ENCODE results near the gene ITK. TPM values are rescaled to one million over a fixed set of nuclear protein-coding genes. Genes with fewer than 3 reads are reported as not detected.

The ITK gene
- total and polyA plus RNA-seq, 2 donors (not counting 3 experiments of a cell fraction or from before 2014, with no cell fraction given) = not detected

DNA sequence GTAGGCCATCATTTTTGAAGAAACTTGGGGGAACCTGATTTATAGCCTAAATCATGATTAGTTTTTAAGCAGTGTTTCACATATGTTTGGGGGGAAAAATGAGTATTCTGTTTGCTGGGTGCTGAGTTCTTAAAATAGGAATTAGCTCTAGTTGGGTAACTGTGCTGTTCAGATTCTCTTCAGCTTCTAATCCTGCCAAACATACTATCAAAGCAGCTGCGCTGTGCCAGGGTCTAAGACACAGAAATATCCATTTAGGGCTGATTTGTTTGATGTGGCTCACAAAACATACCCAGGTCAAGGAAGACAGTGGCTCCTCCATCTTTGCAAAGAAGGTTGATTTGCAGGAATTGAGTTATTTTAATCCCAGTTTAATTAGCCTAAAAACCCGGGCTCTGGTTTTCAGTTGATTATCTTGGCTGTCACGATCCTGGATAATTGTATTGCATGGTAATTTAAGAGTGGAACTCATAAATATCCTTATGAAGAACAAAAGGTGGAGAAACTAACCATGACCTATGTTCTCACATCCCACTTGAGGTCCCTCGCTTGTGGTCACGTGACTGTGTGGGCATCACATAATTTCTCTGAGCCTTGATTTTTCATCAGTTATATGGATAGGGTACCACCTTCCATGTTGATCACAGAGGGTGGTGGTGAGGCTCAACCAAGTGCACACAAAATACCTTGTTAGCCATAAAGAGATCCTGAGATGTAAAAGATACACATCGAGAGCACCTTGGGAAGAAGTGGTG lies 104.0 kb downstream of the ITK start:
- Histone ChIP-seq H4K20me1 (replicated peaks; ENCODE audit: control insufficient read depth, extremely low read depth, insufficient read depth, low read length) (no peaks in the 10 kb centered on the region), H2AFZ (ENCODE audit: low read depth, low read length) (no peak overlapping the region), H3K9me3 (replicated peaks; ENCODE audit: control insufficient read depth, insufficient read depth, low read length) (no peaks in the 10 kb centered on the region), H3K27ac (ENCODE audit: insufficient read depth, low read depth, low read length) (no peak overlapping the region), H3K4me3 (replicated peaks in 1 of 3; ENCODE audit: insufficient read depth in 1 of 3, low read depth in 1 of 3, low read length in 3 of 3) (no peak overlapping the region), H3K4me1 (ENCODE audit: control insufficient read depth, extremely low read depth, insufficient read depth, low read length) (no peaks in the 10 kb centered on the region), H3K9ac (replicated peaks; ENCODE audit: extremely low read depth, insufficient read depth, low read length) (no peak overlapping the region), H3K36me3 (ENCODE audit: control insufficient read depth in 2 of 2, extremely low read depth in 1 of 2, insufficient read depth in 2 of 2, low read length in 2 of 2) (no peaks in the 10 kb centered on the region), H3K27me3 (ENCODE audit: control insufficient read depth in 2 of 2, insufficient read depth in 2 of 2, low read length in 2 of 2) (no peaks in the 10 kb centered on the region), H3K79me2 (ENCODE audit: control insufficient read depth, insufficient read depth, low read length) (no peaks in the 10 kb centered on the region), H3K4me2 (ENCODE audit: insufficient read depth, low read length) (no peak overlapping the region), H3K9me1 (replicated peaks; ENCODE audit: control insufficient read depth, extremely low read depth, insufficient read depth, low read length) (no peaks in the 10 kb centered on the region)
- intact Hi-C loops (cut with micrococcal nuclease) = no loop called here
- DNase-seq (ENCODE audit: low read depth, low spot score) (no peak), FAIRE-seq (no peak)
- dilution Hi-C loops (cut with MboI; ENCODE audit: extremely low pct_ligation_motif_present, low sequenced_read_pairs) = no loop called here
- POLR2A ChIA-PET = no interaction called here
- CTCF ChIA-PET = interaction anchor here (1.1 kb wide), 1 partner anchor 136 kb away, joined by 3 read pairs; no protein-coding TSS in a partner anchor
- TF ChIP-seq GATA2 (IDR thresholded peaks at IDR 0.05; ENCODE audit: insufficient read depth, insufficient read length, low read depth, low read length) (no peak), EZH2 (IDR thresholded peaks at IDR 0.05; ENCODE audit: borderline replicate concordance, low read depth, low read length, severe bottlenecking) (no peak), MYC (IDR thresholded peaks at IDR 0.05; ENCODE audit: low read depth, low read length) (no peak), FOS (IDR thresholded peaks at IDR 0.05; ENCODE audit: borderline replicate concordance, insufficient read depth, low read length) (no peak), POLR2AphosphoS5 (IDR thresholded peaks at IDR 0.05; ENCODE audit: insufficient read depth, low read depth, low read length) (no peak), POLR2A (IDR thresholded peaks at IDR 0.05; ENCODE audit: low read depth, low read length) (no peak)
- no TSS peak for BruUV-seq (replicated peaks)

GRCh38 chr5:157285310-157286035 lies 104.8 kb downstream of the ITK start:
- no peak for DNase-seq (ENCODE audit: low read depth, low spot score)
- Histone ChIP-seq H2AFZ (ENCODE audit: low read depth, low read length) (no peak overlapping the region), H3K36me3 (ENCODE audit: control insufficient read depth in 2 of 2, extremely low read depth in 1 of 2, insufficient read depth in 2 of 2, low read length in 2 of 2) (no peaks in the 10 kb centered on the region), H3K9me3 (replicated peaks; ENCODE audit: control insufficient read depth, insufficient read depth, low read length) (no peaks in the 10 kb centered on the region), H3K27ac (ENCODE audit: insufficient read depth, low read depth, low read length) (no peak overlapping the region), H3K4me2 (ENCODE audit: insufficient read depth, low read length) (no peak overlapping the region), H3K27me3 (ENCODE audit: control insufficient read depth in 2 of 2, insufficient read depth in 2 of 2, low read length in 2 of 2) (no peaks in the 10 kb centered on the region), H3K79me2 (ENCODE audit: control insufficient read depth, insufficient read depth, low read length) (no peaks in the 10 kb centered on the region), H3K4me1 (ENCODE audit: control insufficient read depth, extremely low read depth, insufficient read depth, low read length) (no peaks in the 10 kb centered on the region), H3K9ac (replicated peaks; ENCODE audit: extremely low read depth, insufficient read depth, low read length) (no peak overlapping the region), H3K4me3 (replicated peaks in 1 of 3; ENCODE audit: insufficient read depth in 1 of 3, low read depth in 1 of 3, low read length in 3 of 3) (no peak overlapping the region), H4K20me1 (replicated peaks; ENCODE audit: control insufficient read depth, extremely low read depth, insufficient read depth, low read length) (no peaks in the 10 kb centered on the region), H3K9me1 (replicated peaks; ENCODE audit: control insufficient read depth, extremely low read depth, insufficient read depth, low read length) (no peaks in the 10 kb centered on the region)
- dilution Hi-C loops (cut with MboI; ENCODE audit: extremely low pct_ligation_motif_present, low sequenced_read_pairs) (no loop called here), intact Hi-C loops (cut with micrococcal nuclease) (no loop called here)
- ChIA-PET CTCF (interaction anchor here (1.1 to 1.2 kb wide), 2 partner anchors 57 to 137 kb away, joined by 3 read pairs; no protein-coding TSS in a partner anchor), POLR2A (no interaction called here)
- no TSS peak for BruUV-seq (replicated peaks)
- no peak for TF ChIP-seq JUN (IDR thresholded peaks at IDR 0.05; ENCODE audit: borderline replicate concordance, insufficient read depth, insufficient read length, low read depth)
- TF ChIP-seq FOS (IDR thresholded peaks at IDR 0.05; ENCODE audit: borderline replicate concordance, insufficient read depth, low read length) = no peak
- FAIRE-seq = no peak

Measured in endothelial cell of umbilical vein (primary cell).